ENCODE measurements around the gene MAPKAPK2. TPM values are rescaled to one million over a fixed set of nuclear protein-coding genes. Genes with fewer than 3 reads are reported as not detected.

MAPKAPK2 gene
- total RNA-seq, 1 experiment from 2014 or later = 51.1 TPM

DNA sequence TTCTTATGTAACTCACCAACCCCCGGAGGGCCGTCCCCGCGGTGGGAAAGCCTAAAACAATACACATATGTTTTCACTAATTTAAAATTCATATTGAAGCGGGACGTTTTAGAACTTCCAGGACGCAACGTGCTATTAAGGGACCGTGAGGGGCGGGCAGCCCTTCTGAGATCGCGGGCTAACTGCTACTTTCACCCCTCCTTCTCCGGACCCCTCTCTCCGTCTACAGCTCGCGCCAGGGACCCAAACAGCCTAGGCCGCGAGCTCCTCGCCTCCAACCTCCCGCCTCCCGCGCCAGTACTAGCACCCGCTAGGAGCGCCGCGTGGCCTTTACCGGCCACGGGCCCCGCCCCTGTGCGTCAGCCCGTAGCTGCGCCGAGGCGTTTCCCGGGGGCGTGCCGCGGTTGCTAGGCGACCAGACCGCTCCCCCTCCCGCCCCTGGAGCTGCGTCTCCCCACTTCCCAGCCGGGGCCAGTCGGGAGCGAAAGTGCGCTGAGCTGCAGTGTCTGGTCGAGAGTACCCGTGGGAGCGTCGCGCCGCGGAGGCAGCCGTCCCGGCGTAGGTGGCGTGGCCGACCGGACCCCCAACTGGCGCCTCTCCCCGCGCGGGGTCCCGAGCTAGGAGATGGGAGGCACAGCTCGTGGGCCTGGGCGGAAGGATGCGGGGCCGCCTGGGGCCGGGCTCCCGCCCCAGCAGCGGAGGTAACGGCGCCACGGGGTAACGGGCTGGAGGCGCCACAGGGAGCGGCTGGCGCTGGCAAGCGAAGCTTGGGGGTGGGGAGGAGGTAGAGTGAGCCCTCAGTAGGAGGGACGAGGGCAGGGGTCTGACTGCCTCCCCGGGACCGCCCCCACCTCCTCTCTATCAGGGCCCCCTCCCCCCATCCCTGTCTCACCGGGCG lies 49.4 kb upstream of the MAPKAPK2 start, which contains the start of gene DYRK3:
Gene DYRK3, plus strand, starts transcription at position 457 of the 898 bp plus-strand sequence. Its CDS starts 168 bp downstream, at position 625.
- ChIA-PET CTCF (interaction anchor here (0.6 to 4.0 kb wide), 17 partner anchors 9 to 347 kb away, joined by 3 to 63 read pairs (median 4); partner anchors contain the start of genes EIF2D and IKBKE), RAD21 (ENCODE audit: low non-redundant PET in 1 of 2, low total read pairs in 2 of 2, uncharacterized antibody in 2 of 2, unreplicated experiment in 2 of 2) (interaction anchor here (0.9 to 1.3 kb wide), 3 partner anchors 23 to 29 kb away, joined by 3 to 9 read pairs (median 9); partner anchors contain the start of gene EIF2D (in 1 of the 2)), POLR2A (interaction anchor here (0.7 to 2.3 kb wide), 9 partner anchors 8 to 418 kb away, joined by 3 to 13 read pairs (median 4); partner anchors contain the start of genes EIF2D and PFKFB2)
- ATAC-seq (peak; percentile 91), DNase-seq (ENCODE audit: low read depth, low spot score) (peak; percentile 72)
- Histone ChIP-seq H3K36me3 (ENCODE audit: control insufficient read depth in 1 of 2, insufficient read depth in 2 of 2, low read length in 2 of 2) (no peaks in the 10 kb centered on the region), H3K27ac (ENCODE audit: low read depth, low read length) (peak within 1 kb of the TSS; percentile 32; the same call in 1 of the 2 replicates), H4K20me1 (ENCODE audit: insufficient read depth) (no peaks in the 10 kb centered on the region), H3K79me2 (ENCODE audit: insufficient read depth, low read length) (no peaks in the 10 kb centered on the region), H3K9me2 (ENCODE audit: insufficient read depth) (no peaks in the 10 kb centered on the region), H3K9me3 (ENCODE audit: control insufficient read depth in 1 of 2, insufficient read depth in 1 of 2, low read depth in 1 of 2, low read length in 2 of 2) (no peaks in the 10 kb centered on the region), H2AFZ (ENCODE audit: low read depth, low read length, poor library complexity, severe bottlenecking) (peak within 1 kb of the TSS; percentile 50), H3K4me1 (ENCODE audit: control insufficient read depth in 1 of 2, insufficient read depth in 2 of 2, low read length in 2 of 2) (peaks cover 4 to 26% of the 10 kb centered on the region in 2 experiments; a peak in 3 of 4 replicates), H3K4me3 (replicated peaks in 1 of 2; ENCODE audit: low read depth in 1 of 2, low read length in 2 of 2) (peak within 1 kb of the TSS; percentile 67 to 78), H3K27me3 (ENCODE audit: insufficient read depth, low read length) (no peaks in the 10 kb centered on the region), H3K9ac (ENCODE audit: low read length) (peak within 1 kb of the TSS; percentile 61), H3K4me2 (ENCODE audit: low read length) (peak within 1 kb of the TSS; percentile 91)
- BruUV-seq (replicated peaks) = no TSS peak
- intact Hi-C loops (cut with micrococcal nuclease) = loop anchor here (2.0 to 10.0 kb wide), 2 partner anchors 23 to 349 kb away; partner anchors contain the start of gene EIF2D
- TF ChIP-seq CEBPB (IDR thresholded peaks at IDR 0.05; ENCODE audit: low read depth) (no peak), SIN3A (IDR thresholded peaks at IDR 0.05; ENCODE audit: low read depth) (peak; percentile 89), TCF7L2 (IDR thresholded peaks at IDR 0.05; ENCODE audit: borderline replicate concordance, extremely low read depth, insufficient read depth, insufficient read length) (no peak), EZH2phosphoT487 (IDR thresholded peaks at IDR 0.05; ENCODE audit: borderline replicate concordance) (no peak), JUND (IDR thresholded peaks at IDR 0.05) (no peak), YY1 (IDR thresholded peaks at IDR 0.05; ENCODE audit: extremely low read depth, insufficient replicate concordance, low read depth, low read length) (no peak), SP1 (IDR thresholded peaks at IDR 0.05; ENCODE audit: low read depth) (peak; percentile 69), POLR2A (IDR thresholded peaks at IDR 0.05; ENCODE audit: borderline replicate concordance, extremely low read depth, insufficient read depth, insufficient read length) (peak; percentile 89), EZH2 (IDR thresholded peaks at IDR 0.05) (no peak), POLR2AphosphoS5 (IDR thresholded peaks at IDR 0.05; ENCODE audit: low read depth, low read length) (peak; percentile 79), SRF (IDR thresholded peaks at IDR 0.05; ENCODE audit: low read depth) (no peak), ZFX (IDR thresholded peaks at IDR 0.05) (peak; percentile 70)
- TF ChIP-seq, protein P1, sequence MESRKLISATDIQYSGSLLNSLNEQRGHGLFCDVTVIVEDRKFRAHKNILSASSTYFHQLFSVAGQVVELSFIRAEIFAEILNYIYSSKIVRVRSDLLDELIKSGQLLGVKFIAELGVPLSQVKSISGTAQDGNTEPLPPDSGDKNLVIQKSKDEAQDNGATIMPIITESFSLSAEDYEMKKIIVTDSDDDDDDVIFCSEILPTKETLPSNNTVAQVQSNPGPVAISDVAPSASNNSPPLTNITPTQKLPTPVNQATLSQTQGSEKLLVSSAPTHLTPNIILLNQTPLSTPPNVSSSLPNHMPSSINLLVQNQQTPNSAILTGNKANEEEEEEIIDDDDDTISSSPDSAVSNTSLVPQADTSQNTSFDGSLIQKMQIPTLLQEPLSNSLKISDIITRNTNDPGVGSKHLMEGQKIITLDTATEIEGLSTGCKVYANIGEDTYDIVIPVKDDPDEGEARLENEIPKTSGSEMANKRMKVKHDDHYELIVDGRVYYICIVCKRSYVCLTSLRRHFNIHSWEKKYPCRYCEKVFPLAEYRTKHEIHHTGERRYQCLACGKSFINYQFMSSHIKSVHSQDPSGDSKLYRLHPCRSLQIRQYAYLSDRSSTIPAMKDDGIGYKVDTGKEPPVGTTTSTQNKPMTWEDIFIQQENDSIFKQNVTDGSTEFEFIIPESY (IDR thresholded peaks at IDR 0.05; ENCODE audit: extremely low read depth, insufficient replicate concordance, low read length) = peak; percentile 10
- TF ChIP-seq, protein P2, sequence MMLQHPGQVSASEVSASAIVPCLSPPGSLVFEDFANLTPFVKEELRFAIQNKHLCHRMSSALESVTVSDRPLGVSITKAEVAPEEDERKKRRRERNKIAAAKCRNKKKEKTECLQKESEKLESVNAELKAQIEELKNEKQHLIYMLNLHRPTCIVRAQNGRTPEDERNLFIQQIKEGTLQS (IDR thresholded peaks at IDR 0.05) = no peak
- TF ChIP-seq, protein P3, sequence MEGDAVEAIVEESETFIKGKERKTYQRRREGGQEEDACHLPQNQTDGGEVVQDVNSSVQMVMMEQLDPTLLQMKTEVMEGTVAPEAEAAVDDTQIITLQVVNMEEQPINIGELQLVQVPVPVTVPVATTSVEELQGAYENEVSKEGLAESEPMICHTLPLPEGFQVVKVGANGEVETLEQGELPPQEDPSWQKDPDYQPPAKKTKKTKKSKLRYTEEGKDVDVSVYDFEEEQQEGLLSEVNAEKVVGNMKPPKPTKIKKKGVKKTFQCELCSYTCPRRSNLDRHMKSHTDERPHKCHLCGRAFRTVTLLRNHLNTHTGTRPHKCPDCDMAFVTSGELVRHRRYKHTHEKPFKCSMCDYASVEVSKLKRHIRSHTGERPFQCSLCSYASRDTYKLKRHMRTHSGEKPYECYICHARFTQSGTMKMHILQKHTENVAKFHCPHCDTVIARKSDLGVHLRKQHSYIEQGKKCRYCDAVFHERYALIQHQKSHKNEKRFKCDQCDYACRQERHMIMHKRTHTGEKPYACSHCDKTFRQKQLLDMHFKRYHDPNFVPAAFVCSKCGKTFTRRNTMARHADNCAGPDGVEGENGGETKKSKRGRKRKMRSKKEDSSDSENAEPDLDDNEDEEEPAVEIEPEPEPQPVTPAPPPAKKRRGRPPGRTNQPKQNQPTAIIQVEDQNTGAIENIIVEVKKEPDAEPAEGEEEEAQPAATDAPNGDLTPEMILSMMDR (IDR thresholded peaks at IDR 0.05 in 2 of 3, conservative IDR thresholded peaks at IDR 0.05 in 1 of 3; ENCODE audit: borderline replicate concordance in 1 of 3, insufficient read depth in 1 of 3, low read depth in 2 of 3, low read length in 2 of 3) = no peak
- TF ChIP-seq, protein P4, sequence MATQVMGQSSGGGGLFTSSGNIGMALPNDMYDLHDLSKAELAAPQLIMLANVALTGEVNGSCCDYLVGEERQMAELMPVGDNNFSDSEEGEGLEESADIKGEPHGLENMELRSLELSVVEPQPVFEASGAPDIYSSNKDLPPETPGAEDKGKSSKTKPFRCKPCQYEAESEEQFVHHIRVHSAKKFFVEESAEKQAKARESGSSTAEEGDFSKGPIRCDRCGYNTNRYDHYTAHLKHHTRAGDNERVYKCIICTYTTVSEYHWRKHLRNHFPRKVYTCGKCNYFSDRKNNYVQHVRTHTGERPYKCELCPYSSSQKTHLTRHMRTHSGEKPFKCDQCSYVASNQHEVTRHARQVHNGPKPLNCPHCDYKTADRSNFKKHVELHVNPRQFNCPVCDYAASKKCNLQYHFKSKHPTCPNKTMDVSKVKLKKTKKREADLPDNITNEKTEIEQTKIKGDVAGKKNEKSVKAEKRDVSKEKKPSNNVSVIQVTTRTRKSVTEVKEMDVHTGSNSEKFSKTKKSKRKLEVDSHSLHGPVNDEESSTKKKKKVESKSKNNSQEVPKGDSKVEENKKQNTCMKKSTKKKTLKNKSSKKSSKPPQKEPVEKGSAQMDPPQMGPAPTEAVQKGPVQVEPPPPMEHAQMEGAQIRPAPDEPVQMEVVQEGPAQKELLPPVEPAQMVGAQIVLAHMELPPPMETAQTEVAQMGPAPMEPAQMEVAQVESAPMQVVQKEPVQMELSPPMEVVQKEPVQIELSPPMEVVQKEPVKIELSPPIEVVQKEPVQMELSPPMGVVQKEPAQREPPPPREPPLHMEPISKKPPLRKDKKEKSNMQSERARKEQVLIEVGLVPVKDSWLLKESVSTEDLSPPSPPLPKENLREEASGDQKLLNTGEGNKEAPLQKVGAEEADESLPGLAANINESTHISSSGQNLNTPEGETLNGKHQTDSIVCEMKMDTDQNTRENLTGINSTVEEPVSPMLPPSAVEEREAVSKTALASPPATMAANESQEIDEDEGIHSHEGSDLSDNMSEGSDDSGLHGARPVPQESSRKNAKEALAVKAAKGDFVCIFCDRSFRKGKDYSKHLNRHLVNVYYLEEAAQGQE (IDR thresholded peaks at IDR 0.05; ENCODE audit: low read depth) = no peak
- TF ChIP-seq, protein P5, sequence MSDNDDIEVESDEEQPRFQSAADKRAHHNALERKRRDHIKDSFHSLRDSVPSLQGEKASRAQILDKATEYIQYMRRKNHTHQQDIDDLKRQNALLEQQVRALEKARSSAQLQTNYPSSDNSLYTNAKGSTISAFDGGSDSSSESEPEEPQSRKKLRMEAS (IDR thresholded peaks at IDR 0.05) = peak; percentile 99
